HL-60/S4 treated with phorbol 12-myristate 13-acetate at 8.2 ng/mL for 4 days and 3 days (cell line): ENCODE results near the gene MAPK12.

ENCODE experiments used
- in situ Hi-C: fragments of 300-500 bp; cut with MboI; formaldehyde crosslinking; loops from 2 replicates; pipeline ENCODE4 v1.15.0; 2022; ENCODE audit warnings: low sequenced_read_pairs

The MAPK12 gene

GRCh38 chr22:50217543-50218152 is 43.8 kb downstream of the MAPK12 start:
- in situ Hi-C loops, result loop anchor here (25.0 kb wide), 1 partner anchor 280 kb away; no protein-coding TSS in a partner anchor

- in situ Hi-C loops, result loop anchor here (25.0 kb wide), 1 partner anchor 280 kb away; no protein-coding TSS in a partner anchor
Observed at GRCh38 chr22:50216684-50217520, 44.6 kb downstream of the MAPK12 start.

- in situ Hi-C loops, result loop anchor here (25.0 kb wide), 1 partner anchor 279 kb away; no protein-coding TSS in a partner anchor
Observed at GRCh38 chr22:50216055-50216683, 45.3 kb downstream of the MAPK12 start.

- in situ Hi-C loops, result loop anchor here (25.0 kb wide), 1 partner anchor 278 kb away; no protein-coding TSS in a partner anchor
Observed at GRCh38 chr22:50215297-50216054, 46.0 kb downstream of the MAPK12 start.

GRCh38 chr22:50213263-50213662 is 48.2 kb downstream of the MAPK12 start:
- in situ Hi-C loops, result loop anchor here (25.0 kb wide), 1 partner anchor 276 kb away; no protein-coding TSS in a partner anchor

- in situ Hi-C loops, result loop anchor here (25.0 kb wide), 1 partner anchor 274 kb away; no protein-coding TSS in a partner anchor
Observed at GRCh38 chr22:50211147-50211546, 50.3 kb downstream of the MAPK12 start.

GRCh38 chr22:50210378-50211139 is 50.9 kb downstream of the MAPK12 start:
- in situ Hi-C loops, result loop anchor here (25.0 kb wide), 1 partner anchor 273 kb away; no protein-coding TSS in a partner anchor

- in situ Hi-C loops, result loop anchor here (25.0 kb wide), 1 partner anchor 273 kb away; no protein-coding TSS in a partner anchor
Observed at GRCh38 chr22:50209893-50210292, 51.6 kb downstream of the MAPK12 start.

- in situ Hi-C loops, result loop anchor here (25.0 kb wide), 1 partner anchor 272 kb away; no protein-coding TSS in a partner anchor
Observed at GRCh38 chr22:50208939-50209892, 52.3 kb downstream of the MAPK12 start.

GRCh38 chr22:50208430-50208938 is 53.0 kb downstream of the MAPK12 start:
- in situ Hi-C loops, result loop anchor here (25.0 kb wide), 1 partner anchor 271 kb away; no protein-coding TSS in a partner anchor

GRCh38 chr22:50207383-50208140 is 53.9 kb downstream of the MAPK12 start:
- in situ Hi-C loops, result loop anchor here (25.0 kb wide), 1 partner anchor 270 kb away; no protein-coding TSS in a partner anchor

GRCh38 chr22:50206599-50206998 is 54.9 kb downstream of the MAPK12 start:
- in situ Hi-C loops, result loop anchor here (25.0 kb wide), 1 partner anchor 269 kb away; no protein-coding TSS in a partner anchor

GRCh38 chr22:50205781-50206569 is 55.5 kb downstream of the MAPK12 start:
- in situ Hi-C loops, result loop anchor here (25.0 kb wide), 1 partner anchor 269 kb away; no protein-coding TSS in a partner anchor

GRCh38 chr22:50204998-50205397 is 56.5 kb downstream of the MAPK12 start:
- in situ Hi-C loops, result loop anchor here (25.0 kb wide), 1 partner anchor 268 kb away; no protein-coding TSS in a partner anchor

- in situ Hi-C loops, result loop anchor here (25.0 kb wide), 1 partner anchor 267 kb away; no protein-coding TSS in a partner anchor
Observed at GRCh38 chr22:50204571-50204970, 56.9 kb downstream of the MAPK12 start.

GRCh38 chr22:50203288-50203687 is 58.2 kb downstream of the MAPK12 start:
- in situ Hi-C loops, result loop anchor here (25.0 kb wide), 1 partner anchor 266 kb away; no protein-coding TSS in a partner anchor
